ENCODE measurements around the gene AKNA.

AKNA gene

DNA sequence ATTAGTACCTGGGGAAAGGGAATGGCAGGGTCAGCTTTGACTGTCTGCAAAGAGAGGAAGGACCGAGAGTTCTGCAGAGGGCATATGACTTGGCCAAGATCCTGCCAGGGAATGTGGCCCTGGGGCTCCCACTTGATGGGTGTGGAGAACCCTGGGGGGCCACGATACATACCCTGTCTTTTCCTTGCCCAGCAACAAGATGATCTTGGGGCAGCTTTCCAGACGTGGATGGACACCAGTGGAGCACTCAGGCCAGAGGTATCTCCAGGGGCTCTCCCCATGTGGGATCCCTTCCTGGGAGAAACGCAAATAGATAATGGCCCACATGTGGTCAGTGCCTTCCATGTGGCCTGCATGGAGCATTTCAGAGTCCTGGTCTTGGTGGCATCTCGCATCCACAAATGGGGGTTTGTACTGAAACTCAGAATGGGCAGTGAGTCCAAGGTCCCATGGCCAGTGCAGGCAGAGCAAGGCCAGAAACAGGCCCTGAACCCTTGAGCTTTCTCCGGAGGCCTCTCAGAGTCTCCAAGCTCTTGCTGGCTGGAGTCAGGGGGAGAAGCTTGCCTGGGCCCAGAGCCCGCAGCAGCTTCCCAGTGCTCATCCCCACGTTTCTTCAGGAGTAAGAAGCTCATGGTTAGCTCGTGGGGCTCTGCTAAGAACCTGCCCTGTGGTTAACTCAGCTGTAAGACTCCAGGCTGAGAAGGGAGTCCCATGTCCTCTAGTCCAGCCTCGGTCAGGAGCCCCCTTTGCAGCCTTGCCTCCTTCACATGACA lies 83.2 kb downstream of the AKNA start:
- DNase-seq (ENCODE audit: low read depth in 2 of 2) = no peak

- no peak for DNase-seq (ENCODE audit: low read depth in 2 of 2)
These were observed 83.8 kb downstream of the AKNA start for GRCh38 chr9:114303977-114304376.

DNA sequence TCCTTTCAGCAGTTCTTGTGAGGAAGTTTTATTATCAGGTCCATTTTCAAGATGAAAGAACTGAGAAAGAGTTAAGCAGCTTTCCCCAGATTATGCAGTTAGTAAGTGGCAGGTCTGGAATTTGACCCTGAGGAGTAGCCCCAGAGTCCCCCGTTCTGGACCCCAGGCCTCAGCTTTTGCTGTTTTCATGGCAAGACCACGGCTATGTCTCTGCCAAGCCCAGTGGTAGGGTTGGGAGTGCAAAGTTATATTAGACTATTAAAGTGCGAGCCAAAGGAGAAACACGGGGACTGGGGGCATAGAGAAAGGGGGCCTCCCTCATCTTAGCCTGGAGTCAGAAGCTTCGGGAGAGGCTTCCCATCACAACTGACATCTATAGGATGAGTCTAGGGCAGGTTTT lies 84.2 kb downstream of the AKNA start:
- no peak for DNase-seq (ENCODE audit: low read depth in 2 of 2)

- no peak for DNase-seq (ENCODE audit: low read depth in 2 of 2)
These were observed 85.1 kb downstream of the AKNA start for GRCh38 chr9:114302727-114303126.

GRCh38 chr9:114301798-114302565 lies 85.8 kb downstream of the AKNA start:
- DNase-seq (ENCODE audit: low read depth in 2 of 2) = no peak

DNA sequence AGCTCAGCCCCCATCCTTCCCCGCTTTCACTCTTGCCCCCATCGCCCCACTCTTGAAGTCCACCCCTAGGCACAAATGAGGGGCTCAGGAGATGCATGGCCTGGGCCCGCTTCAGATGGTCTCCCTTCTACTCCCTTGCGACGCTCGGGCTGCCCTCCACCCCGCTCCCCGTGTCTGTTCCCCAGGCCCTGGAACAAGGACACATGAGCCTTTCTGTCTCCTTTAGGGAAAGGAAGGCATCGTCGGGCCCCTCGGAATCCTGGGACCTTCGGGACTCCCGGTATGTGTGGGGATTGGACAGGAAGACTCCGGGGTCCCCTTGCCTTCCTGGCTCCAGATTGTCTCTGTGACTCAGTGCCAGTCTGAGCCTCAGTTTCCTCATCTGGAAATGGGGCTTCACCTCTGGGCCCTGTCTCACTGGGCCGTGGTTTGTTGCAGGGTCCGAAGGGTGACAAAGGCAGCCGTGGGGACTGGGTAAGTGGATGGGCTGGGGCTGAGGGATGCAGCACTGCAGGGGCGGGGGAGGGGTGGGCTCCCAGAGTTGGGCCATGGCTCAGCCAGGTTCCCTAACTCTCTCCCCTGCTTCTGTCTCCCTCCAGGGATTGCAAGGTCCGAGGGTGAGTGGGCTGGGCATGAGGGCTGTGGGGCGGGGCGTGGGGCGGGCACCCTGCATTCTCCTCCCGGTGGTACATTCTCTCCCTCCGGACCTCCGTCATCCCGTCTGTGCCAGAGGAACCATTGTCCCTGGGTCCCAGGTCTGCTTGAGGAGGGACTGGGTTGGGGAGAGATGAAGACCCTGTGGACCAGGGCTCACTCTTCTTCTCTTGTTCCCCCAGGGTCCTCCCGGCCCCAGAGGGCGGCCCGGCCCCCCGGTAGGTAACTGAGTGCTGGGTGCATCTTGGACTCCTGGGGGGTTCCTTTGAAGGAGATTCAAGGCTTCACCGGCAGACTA lies 86.7 kb downstream of the AKNA start:
- no peak for DNase-seq (ENCODE audit: low read depth in 2 of 2)

- no peak for DNase-seq (ENCODE audit: low read depth in 2 of 2)
These were observed 87.5 kb downstream of the AKNA start for GRCh38 chr9:114300153-114300845.

DNA sequence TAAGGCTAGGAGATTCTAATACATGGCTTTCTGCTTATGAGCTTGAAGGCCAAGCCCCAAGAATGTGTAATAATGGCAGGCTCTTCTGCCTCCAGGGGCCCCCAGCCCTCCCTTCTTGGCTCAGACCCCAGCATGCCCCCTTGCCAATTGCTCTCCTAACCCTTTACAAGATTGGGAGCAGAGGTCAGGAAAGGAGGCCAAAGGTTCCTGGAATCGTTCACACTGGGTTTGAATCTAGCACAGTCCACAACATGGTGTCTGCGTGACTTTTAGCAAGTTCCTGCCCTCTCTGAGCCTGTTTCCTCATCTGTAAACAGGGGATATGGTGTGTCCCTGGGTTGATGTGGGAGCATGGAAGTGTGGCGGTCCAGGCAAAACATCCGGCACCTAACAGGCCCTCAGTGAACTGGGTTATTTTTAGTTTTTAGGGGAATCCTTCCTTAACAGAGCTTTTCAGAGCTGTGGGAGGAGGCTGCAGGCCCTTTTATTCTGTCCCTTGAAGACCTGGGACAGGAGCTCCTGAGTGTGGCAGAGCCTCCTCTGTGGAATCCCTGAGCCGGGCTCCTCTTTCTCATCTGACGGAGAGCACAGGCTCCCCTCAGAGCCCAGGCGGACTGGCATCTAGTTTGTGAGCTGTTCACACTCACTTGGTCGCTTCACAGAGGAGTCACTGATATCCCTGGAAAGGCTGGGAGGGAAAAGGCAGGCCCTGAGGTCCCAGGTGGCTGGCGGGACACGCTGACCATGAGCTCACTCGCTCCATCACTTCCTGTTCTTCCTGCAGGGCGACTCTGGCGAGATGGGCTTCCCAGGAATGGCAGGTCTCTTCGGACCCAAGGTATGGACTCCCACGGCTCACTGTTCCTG lies 88.3 kb downstream of the AKNA start:
- DNase-seq (ENCODE audit: low read depth in 2 of 2) = no peak

- DNase-seq (ENCODE audit: low read depth in 2 of 2) = no peak
These were observed 91.4 kb downstream of the AKNA start for GRCh38 chr9:114296338-114296737.

DNA sequence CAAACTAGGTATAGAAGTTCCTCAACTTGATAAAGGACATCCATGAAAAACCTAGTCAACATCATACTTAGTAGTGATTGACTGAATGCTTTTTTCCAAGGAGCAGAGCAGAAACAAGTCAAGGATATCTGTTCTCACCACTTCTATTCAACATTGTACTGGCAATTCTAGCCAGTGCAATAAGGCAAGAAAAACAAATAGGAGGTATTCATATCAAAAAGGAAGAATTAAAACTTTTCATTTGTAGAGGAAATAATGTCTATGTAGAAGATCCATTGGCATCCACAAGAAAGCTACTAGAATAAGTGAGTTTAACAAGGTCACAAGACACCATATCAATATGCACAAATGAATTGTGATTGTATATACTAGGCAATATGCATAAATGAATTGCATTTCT lies 93.1 kb downstream of the AKNA start:
- DNase-seq (ENCODE audit: low read depth in 2 of 2) = no peak

DNA sequence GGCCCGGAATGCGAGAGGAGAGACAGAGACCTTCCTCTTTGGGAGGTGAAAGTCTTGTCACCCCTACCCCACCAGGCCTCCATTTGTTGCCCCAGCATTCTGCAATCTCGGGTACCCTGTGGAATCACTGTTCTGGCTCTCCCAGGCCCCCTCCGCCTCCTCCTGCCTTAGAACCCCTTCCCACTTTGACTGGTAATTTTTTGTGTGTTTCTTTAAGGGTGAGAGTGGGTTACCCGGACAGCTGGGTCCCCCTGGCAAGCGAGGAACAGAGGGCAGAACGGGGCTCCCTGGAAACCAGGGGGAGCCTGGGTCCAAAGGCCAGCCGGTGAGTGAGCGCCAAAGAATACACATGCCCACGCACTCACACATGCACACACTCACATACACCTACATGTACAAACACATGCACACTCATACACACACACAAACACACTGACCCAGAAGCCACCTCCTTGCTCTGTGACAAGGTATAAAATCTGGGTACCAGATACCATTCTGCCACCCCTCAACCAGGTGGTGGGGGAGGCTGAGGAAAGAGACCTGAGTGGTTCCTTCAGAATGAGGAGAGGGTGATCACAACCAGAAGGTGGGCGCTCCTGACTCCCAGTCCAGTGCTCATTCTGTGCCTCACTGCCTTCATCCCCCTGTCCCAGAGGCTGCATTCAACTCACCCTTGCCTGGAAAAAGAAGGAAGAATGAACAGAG lies 95.7 kb downstream of the AKNA start:
- DNase-seq (ENCODE audit: low read depth in 2 of 2) = no peak

DNA sequence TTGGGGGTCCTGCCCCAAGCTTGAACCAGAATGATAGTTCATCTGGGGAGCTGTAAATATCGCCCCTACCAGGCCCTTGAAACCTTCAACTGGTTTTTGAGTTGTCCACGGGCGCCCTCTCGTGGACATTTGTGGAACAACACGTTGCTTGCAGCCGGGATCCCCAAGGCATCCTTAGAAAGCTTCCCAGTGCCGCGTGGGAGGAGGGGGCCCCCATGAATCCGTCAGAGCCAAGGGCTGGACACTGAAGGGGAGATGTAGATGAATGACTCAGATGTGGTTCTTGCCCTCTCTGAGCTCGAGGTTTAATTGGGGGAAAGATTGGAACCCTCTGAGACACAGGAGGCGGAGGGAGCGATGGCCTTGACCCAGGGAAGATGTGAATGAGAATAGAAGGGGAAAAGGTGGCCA lies 96.7 kb downstream of the AKNA start:
- peak; percentile 44 to 67 for DNase-seq (ENCODE audit: low read depth in 2 of 2)

- DNase-seq (ENCODE audit: low read depth in 2 of 2) = no peak
These were observed 97.2 kb downstream of the AKNA start for GRCh38 chr9:114290561-114290986.

GRCh38 chr9:114289571-114290481 lies 98.0 kb downstream of the AKNA start:
- DNase-seq (ENCODE audit: low read depth in 2 of 2) = no peak

GRCh38 chr9:114289106-114289505 lies 98.7 kb downstream of the AKNA start:
- DNase-seq (ENCODE audit: low read depth in 2 of 2) = no peak

DNA sequence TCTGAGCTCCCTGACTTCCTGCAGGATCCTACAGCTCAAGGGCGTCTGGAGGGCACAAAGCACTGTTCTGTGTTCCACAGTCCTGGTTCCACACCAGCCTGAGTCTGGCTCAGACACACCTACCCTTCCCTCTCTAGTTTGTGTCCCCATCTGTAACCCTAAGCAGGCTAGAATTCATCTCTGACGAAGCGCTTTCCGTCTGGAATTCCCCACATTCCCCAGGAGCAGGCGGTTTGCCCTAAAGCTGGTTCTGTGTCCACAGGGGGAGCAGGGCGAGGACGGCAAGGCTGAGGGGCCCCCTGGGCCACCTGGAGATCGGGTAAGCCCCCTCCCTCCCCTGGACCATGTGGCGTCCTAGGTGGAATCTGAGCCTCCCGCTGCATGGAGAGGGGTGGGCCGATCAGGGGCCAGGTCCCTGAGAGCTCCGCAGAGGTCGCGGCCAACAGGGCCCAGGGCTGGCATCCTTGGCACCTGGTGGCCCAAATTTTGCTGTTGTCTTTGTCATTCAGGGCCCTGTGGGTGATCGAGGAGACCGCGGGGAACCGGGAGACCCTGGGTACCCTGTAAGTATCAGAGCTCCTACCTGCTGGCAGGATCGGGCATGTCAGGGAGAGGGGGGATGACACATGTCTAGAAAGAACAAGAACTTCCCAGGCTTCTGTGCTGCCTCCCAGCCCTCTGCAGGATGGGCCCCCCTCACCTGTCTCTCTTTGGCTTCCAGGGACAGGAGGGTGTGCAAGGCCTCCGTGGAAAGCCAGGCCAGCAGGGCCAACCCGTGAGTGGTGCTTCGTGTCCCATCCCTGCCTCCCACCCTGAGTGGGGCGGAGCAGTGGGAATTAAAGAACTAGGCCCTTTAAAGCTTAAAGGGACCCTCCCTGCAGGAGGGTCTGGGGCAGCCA lies 99.3 kb downstream of the AKNA start:
- DNase-seq (ENCODE audit: low read depth in 2 of 2) = no peak

DNA sequence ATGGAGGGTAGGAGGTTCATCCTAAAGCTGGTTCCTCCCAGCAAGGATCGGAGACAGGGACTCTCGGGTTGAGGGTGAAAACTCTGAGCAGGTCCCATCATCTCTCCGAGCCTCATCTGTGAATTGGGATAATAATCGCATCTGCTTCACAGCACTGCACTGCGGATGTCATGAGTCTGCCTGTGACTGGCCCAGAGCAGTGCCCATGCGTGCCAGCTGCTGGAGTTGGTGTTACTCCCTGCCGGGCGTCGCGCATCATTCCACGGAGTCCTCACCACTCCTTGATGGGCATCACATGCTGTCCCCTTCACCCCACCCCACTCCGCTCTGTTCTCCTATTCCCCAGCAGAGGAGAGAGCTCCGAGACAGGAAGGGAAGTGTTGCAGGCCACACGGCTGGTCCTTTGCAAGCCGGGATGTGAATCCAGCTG lies 100.0 kb downstream of the AKNA start:
- no peak for DNase-seq (ENCODE audit: low read depth in 2 of 2)

Measured in stimulated activated CD4-positive, alpha-beta T cell treated with anti-CD3 and anti-CD28 coated beads, Interleukin-12 subunit alpha, Interleukin-12 subunit beta, amount 100 ng/mL, for 24 hours (primary cell).